Stomach (tissue), 4 donors: ENCODE measurements around the gene LOXL3.

ENCODE experiments used
- CTCF ChIP-seq, 7 experiments: fragments of 450-650 bp in 4 of 7; fragments of 200-600 bp in 3 of 7; sonication (generic) in 3 of 7; IDR thresholded peaks; one replicate each; pipeline ENCODE4 v1.5.1; 2016 to 2019; ENCODE audit warnings: antibody characterized with exemption in 7 of 7, control low read depth in 2 of 7, mild to moderate bottlenecking in 1 of 7
- EP300 ChIP-seq: sonication (generic); formaldehyde crosslinking; IDR thresholded peaks from one replicate; pipeline ENCODE4 v1.6.1; 2017; ENCODE audit warnings: antibody characterized with exemption
- POLR2A ChIP-seq, 4 donors: fragments of 450-650 bp; IDR thresholded peaks; one replicate each; pipeline ENCODE4 v1.6.1; 2016; ENCODE audit warnings: antibody characterized with exemption in 4 of 4, control low read depth in 2 of 4, mild to moderate bottlenecking in 1 of 4, moderate library complexity in 1 of 4
- POLR2AphosphoS5 ChIP-seq, 3 donors: sonication (generic); formaldehyde crosslinking; IDR thresholded peaks; one replicate each; pipeline ENCODE4 v1.6.1; 2016; ENCODE audit warnings: antibody characterized with exemption in 3 of 3

DNA sequence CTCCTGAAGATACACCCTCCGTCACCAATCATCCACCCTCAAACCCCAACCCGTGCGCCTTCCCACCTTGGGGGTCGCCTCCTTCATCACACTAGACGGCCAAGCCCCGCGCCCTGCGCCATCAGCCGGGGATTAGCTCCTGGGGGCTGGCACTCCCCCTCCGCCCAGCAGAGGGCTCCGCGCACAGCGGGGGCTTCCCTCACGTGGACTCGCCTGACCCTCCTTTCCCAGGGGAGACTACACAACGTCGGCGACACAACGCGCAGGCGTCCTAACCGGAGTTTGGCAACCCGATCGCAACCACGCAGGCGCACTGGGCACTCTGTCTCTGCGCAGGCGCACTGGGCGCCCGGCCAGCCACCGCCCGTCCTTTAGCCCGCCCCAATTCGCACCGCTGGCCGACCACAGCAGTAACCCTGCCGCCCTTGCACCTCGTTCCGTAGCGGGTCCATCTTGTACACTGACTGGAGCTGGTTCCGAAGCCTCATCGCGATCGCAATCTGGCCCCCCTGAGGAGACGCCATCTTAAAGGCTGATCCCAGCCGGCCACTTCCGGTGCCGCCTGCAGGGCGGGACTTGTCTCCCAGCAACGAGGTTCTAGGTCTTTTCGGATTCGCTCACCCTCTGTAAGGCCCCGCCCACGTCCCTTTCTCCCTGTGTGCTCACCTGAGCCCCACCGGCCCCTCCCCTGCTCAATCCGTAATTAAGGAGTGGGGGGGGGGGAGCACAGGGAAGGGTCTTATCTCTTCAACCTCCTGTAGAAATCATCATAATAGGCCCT is 46.4 kb downstream of the LOXL3 start, which contains the start of gene PCGF1:
- peak in 2 of 7 experiments; percentile 12 to 31 for TF ChIP-seq CTCF (IDR thresholded peaks at IDR 0.05)
- TF ChIP-seq EP300 = no peak
- no peak for TF ChIP-seq POLR2A (IDR thresholded peaks at IDR 0.05)
- peak in 2 of 3 donors; percentile 32 to 82 for TF ChIP-seq POLR2AphosphoS5 (IDR thresholded peaks at IDR 0.05)
